HG02678 (cell line): ENCODE results near the gene CASZ1.

Source experiments
- ATAC-seq: cut with Tn5 transposase; IDR thresholded peaks from one replicate; pipeline ENCODE4 v1.9.1; 2021; ENCODE audit warnings: mild to moderate bottlenecking, moderate library complexity; ENCODE audit not compliant: unreplicated experiment

CASZ1 gene

GRCh38 chr1:10644307-10645128 lies 151.9 kb downstream of the CASZ1 start:
- ATAC-seq, result no peak

GRCh38 chr1:10643607-10644306 lies 152.7 kb downstream of the CASZ1 start:
- no peak for ATAC-seq

- no peak for ATAC-seq
Measured at GRCh38 chr1:10642403-10643080, 153.9 kb downstream of the CASZ1 start.

DNA sequence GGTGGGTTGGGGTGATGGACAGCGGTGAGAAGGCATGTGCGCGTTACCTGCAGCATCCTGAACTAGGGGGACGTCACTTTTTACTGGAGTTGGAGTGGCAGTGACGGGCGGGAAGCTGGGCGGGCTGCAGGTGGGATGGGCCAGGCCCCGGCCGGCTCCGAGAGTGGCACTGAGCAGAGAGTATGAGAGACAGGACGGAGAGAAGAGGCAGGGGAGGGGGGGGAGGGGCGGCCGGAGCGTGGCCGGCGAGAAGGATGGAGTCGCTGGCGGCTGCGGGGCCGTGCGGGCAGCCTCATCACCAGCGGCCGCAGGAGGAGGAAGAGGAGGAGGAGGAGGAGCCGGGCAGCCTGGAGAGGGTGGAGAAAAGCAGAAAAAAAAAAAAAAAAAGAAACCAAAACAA lies 154.5 kb downstream of the CASZ1 start:
- ATAC-seq, result no peak

- ATAC-seq, result no peak
Measured at GRCh38 chr1:10640843-10641553, 155.4 kb downstream of the CASZ1 start.

DNA sequence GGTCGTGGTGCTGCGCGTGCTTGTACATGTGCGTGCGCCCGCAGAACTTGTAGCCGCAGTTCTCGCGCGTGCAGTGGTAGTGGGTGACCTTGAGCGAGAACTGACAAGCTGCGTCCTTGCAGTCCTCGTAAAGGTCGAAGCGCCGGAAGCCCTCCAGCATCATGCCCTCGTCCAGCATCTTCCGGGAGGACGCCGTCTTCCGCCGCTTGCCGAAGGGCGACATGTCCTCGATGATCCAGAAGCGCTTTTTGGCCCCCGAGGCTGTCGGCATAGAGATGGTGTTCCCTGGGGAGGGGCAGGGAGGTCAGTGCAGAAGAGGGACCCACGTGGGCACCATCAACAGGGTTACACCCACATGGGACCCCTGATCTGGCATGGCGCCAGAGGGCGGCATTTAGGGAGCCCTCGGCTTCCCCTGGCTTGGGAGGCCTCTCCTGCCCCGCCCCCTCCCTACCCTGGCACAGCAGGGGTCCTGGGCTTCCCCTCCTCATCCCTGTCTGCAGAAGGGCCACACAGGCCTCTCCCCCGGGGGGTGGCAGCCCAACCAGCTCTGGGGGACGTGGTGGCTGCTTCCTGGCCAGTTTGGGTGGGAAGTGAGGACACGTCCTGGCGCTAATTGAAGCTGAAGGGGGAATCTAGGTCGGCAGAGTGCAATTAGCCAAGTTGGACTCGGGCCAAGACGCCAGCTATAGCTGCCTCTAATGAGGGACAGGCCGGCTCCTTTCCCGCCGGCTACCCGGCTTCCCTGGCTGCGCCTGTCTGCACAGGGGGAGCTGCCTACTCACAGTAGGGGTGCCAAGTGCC lies 156.5 kb downstream of the CASZ1 start:
- no peak for ATAC-seq

DNA sequence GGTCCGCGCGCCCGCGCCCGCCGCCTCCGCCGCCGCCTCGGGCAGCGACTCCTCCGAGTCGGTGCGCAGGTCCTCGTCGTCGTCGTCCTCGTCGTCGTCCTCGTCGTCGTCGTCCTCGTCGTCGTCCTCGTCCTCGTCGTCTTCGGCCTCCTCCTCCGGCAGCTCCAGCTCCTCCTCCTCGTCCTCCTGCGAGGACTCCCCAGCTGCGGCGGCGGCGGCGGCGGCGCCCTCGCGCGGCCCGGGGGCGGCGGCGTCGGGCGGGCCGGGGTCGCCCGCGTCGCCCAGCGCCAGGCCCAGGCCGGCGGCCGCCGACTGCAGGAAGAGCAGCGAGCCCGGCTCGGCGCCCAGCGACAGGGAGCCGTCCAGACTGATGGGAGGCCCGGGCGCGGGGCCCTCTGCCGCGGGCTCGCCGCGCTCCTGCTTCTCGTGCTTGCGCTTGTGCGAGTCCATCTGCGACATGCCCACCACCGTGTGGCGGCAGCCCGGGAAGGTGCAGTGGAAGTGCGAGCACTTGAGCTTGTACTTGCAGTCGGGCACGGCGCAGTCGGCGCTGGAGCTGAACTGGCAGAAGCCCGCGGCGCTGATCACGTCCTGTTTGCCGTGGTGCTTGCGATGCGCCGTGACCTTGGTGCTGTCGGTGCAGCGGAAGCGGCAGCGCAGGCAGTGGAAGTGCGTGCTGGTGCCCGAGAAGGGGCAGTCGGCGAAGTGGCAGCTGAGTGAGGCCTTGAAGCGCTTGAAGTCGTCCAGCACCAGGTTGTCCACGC lies 157.3 kb downstream of the CASZ1 start:
- no peak for ATAC-seq

GRCh38 chr1:10638559-10639005 lies 157.9 kb downstream of the CASZ1 start:
- ATAC-seq, result no peak

DNA sequence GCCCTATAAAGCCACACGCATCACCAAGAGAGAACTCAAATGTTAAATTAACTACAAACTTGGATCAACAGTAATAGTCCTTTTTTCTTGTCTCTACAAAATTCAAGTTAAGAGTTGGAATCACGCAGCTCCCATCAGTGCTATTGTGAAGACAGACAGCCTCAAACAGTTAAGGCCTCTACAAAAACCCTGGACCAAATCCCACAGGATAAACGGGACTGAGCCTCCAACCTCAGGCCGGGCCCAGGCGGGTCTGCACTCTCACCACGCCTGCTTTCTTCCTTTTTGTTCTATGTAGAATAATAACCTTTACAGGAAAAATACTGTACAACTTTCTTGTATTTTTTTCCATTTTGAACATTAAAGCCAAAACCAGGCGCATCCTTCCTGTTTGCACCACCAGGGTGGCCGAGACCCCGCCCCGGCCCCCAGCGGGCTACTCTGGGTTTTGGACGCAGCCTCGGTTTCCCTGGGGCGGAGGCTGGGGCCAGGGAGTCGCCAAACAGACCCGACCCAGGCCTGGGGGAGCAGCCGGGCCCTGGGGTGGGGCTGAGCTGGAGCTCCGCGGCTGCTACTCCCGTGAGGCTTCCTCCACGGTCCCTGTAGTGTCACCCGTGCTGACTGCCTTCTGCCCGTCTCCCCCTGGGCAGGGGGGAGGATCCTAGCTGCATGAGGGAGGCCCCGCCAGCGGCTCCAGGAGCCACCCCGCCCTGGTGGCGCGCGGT lies 158.4 kb downstream of the CASZ1 start:
- ATAC-seq, result no peak

DNA sequence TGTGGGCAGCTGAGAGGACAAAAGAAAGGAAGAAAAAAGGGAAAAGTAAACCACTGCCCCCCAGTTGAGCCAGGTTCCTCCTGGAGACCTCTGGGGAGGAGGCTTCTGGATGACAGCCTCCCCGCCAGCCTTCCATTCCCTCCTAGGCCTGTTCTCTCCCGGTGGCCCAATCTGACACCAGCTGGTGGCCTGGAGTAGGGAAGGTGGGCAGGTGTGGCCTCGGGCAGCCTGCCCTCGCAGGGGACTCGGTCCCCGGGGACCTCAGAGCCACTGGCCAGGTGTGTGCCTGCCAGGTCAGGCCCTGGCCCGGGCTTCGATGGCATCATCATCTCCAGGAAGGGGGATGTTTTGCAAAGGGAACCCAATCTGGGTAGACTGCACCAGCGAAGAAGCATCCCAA lies 159.0 kb downstream of the CASZ1 start:
- ATAC-seq, result no peak

DNA sequence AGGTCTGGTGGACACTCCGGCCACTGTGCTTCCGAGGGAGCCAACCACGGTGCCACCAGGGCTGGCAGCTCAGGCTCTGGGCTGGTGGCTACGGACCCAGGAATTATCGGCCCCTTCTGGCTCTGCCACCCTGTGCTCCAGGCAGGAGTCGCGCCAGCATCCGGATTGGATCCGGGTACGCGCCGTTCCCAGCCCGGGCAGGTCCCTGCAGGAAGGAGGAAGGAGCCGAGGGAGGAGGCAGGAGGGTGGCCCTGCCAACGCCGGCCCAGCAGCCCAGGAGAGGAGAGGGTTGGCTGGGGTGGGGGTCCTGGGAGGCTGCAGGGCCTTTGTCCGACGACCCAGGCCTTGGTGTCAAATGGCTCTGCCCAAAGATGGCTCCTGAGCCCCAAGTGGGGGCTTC lies 160.5 kb downstream of the CASZ1 start:
- ATAC-seq, result no peak

GRCh38 chr1:10635085-10635896 lies 161.2 kb downstream of the CASZ1 start:
- ATAC-seq, result no peak

DNA sequence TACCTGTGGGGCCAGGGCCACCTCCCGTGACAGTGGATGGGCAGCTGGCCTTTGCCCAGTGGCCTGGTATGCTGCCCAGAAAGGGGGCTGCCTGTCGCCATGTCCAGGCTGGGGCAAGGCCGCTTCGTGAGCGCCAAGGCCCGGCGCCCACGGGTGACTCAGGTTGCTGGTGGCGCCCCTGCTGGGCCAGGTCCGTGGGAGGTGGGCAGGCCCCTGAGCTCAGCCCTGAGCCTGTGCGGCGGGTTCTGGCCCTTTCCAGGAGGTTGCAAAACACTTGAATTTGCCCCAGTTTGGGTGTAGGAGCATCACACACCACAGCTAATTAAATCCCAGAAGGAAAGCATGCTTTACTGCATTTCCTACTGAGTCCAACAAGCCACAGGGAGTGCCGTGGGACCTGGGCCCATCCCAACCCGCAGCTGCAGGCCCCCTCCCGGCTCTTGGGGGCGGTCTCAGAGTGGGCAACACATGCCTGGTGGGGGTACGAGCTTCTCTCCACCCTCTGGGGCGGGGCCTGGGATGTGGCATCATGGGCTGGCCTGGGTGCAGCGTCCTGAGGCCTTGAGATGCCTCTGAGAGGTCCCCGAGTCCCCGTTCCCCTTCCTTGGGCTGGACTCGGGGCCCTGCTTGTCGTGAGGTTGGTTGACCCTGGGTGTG lies 161.9 kb downstream of the CASZ1 start:
- ATAC-seq, result no peak

GRCh38 chr1:10634075-10634427 lies 162.4 kb downstream of the CASZ1 start:
- ATAC-seq, result no peak

DNA sequence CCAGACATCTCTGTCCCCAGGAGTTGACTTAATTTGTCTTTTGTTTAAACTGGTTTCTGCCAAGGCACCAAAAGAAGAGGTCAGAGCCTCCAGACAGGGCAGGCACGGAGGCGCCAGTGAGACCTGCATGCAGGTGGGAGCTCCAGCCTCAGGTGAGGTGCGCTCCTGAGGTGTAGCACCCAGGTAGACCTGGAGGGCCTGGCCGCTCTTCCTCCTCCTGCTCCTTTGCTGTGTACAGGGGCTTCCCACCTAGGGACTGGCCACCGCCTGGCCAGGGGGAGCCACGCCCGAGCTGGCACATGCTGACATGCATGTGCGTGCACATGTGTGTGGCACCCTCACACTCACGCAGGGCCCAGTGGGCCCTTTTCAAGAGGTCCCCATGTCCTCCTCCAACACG lies 163.0 kb downstream of the CASZ1 start:
- no peak for ATAC-seq

- no peak for ATAC-seq
Measured at GRCh38 chr1:10632691-10633090, 163.8 kb downstream of the CASZ1 start.

DNA sequence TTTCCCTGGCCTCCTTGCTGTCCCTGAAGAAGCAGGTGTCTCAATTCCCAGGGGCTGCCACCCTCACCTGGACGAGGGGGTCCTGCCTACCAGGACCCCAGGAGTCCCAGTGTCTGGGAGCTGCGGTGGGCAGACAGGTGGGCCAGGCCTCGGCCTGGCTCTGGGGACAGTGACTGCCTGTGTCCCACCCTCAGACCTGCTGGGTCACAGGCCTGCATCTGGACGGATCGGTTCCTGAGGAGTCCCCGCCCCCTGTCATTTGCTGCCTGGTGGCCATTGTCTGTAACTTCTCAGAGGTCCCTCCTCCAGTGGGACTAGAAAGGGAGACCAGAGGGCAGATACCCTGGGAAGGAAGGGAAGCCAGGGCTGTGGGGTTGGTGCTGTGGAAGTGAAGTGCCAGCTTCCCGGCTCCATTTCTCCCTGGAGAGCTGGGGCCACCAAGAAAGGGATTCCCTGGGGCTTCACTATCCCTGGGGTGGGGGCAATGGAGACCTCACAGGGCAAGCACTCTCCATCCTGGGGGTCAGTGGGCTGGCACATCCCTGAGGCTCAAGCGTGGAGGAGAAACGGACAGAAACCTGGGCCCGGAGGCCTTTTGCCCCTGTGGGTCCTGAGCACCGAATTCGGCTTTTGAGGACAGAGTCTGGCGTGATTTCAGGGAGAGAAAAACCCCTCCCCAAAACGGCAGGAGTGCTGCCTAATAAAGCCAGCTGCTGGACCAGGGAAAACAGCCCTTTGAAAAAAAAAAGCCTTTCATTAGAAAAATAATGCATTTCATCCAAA lies 164.4 kb downstream of the CASZ1 start:
- ATAC-seq, result no peak
